ENCODE measurements around the gene RGPD4. TPM values are rescaled to one million over a fixed set of nuclear protein-coding genes. Genes with fewer than 3 reads are reported as not detected.
A peak's percentile ranks its signal among the peaks of the same experiment; 100 is the strongest.
"Not testable (repeated sequence)": the region's sequence is repeated elsewhere in the genome, so short reads cannot be mapped to it uniquely, and the experiment has no call there.

The RGPD4 gene
- polyA plus RNA-seq (ENCODE audit: insufficient read length), result 0.03 TPM

- not testable (repeated sequence) for DNase-seq (ENCODE audit: low read depth)
Measured at GRCh38 chr2:107826749-107827148, at the start of gene RGPD4. TSS of gene RGPD4 (plus strand) at chr2:107826892. CDS start at chr2:107827014, 122 bp downstream.

GRCh38 chr2:107777974-107778373, 48.7 kb upstream of the RGPD4 start:
- no peak for DNase-seq (ENCODE audit: low read depth)

GRCh38 chr2:107785756-107786155, 40.9 kb upstream of the RGPD4 start:
- no peak for DNase-seq (ENCODE audit: low read depth)

GRCh38 chr2:107790837-107791236, 35.9 kb upstream of the RGPD4 start:
- no peak for DNase-seq (ENCODE audit: low read depth)

- DNase-seq (ENCODE audit: low read depth), result no peak
Measured at GRCh38 chr2:107801498-107801897, 25.2 kb upstream of the RGPD4 start.

DNA sequence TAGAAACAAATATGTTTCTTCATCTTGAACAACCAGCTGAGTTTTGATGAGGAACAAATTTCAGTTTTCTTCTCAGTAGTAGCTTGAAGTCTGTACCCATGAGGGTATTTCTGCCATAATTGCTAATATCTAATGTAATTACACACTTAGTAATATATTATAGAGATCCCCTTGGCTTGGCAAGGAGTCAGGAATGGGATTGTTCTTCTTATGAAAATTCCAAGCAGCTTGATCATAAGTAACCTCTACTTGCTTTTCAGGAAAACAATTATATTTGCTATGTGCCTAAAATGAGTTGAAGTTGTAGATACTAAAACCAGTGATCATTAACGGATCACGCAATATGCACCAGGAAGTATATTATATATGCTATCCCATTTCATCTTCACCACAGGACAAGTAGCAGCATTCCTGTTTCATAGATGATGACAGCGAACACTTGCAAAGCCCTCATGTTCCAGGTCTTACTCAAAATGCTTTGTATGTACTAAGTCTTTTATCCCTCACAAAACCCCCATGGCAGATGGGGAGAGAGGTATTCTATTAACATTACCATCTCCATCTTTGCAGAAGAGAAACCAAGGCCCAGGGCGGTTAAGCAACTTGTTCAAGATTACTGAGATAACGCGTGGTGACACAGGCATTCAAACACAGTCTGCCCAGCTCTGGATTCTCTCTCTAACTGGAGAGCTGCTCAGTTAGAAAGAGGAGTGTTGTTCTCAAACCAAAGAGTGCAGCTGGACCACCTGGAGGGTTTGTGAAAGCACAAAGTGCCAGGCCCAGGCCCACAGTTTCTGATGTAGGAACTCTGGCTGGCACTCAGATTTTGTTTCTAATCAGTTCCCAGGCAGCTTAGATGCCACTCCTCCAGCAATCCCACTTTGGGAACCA, 21.8 kb upstream of the RGPD4 start:
- no peak for DNase-seq (ENCODE audit: low read depth)

DNA sequence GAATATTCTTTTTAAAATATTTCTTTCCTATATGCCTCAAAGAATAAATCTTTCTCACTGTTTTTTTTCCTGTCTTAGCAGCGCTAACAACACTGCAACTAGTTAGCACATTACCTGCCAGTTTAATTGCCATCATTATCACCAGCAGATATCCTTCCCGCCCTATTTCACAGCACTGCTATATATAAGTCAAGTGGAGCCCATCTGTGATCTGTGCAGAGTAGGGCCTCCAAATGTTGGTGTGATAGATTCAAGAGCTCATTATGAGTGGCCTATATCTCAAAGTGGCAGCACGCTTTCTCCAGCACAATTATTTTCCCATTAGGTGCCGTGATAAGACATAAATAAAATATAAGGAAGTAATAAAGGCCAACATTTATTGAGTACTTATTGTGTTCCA, 19.8 kb upstream of the RGPD4 start:
- DNase-seq (ENCODE audit: low read depth), result no peak

GRCh38 chr2:107807988-107808387, 18.7 kb upstream of the RGPD4 start:
- no peak for DNase-seq (ENCODE audit: low read depth)

DNA sequence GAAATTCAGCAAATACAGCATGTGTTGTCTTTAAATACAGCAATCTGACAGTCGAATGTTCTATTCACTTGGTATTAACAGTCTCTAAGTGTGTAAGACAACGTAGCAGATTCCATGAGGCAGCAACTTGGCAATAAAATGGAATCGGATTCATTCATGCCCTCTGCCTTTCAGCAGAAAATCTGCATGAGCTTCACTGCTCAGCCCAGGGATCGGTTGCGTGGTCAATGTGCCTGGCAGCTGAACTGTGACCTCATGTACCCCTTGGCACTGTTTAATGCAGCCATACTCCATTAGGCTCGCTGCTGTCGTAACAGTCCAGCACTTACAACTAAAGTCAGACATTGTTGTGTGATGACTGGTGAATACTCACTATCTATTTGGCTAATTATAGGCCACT, 17.7 kb upstream of the RGPD4 start:
- DNase-seq (ENCODE audit: low read depth), result peak; percentile 11

GRCh38 chr2:107809835-107810234, 16.9 kb upstream of the RGPD4 start:
- no peak for DNase-seq (ENCODE audit: low read depth)

- DNase-seq (ENCODE audit: low read depth), result no peak
Measured at GRCh38 chr2:107810734-107811133, 16.0 kb upstream of the RGPD4 start.

- no peak for DNase-seq (ENCODE audit: low read depth)
Measured at GRCh38 chr2:107811411-107811810, 15.3 kb upstream of the RGPD4 start.

DNA sequence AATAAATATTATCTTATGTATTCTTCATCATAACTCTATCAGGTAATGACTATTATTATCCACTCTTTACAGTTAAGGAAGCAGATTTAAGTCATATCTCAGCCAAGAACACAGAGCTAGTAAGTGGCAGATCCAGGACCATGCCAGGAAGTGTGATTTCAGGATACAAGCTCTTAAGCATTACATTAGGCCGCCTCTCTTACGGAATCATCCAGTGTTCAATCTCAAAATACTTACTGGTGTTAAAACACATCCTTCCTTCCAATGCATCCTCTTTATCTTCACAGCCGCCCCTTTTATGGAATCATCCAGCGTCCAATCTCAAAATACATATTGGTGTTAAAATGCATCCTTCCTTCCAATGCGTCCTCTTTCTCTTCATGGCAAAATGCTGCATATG, 14.7 kb upstream of the RGPD4 start:
- no peak for DNase-seq (ENCODE audit: low read depth)

GRCh38 chr2:107817378-107817777, 9.3 kb upstream of the RGPD4 start:
- DNase-seq (ENCODE audit: low read depth), result no peak

DNA sequence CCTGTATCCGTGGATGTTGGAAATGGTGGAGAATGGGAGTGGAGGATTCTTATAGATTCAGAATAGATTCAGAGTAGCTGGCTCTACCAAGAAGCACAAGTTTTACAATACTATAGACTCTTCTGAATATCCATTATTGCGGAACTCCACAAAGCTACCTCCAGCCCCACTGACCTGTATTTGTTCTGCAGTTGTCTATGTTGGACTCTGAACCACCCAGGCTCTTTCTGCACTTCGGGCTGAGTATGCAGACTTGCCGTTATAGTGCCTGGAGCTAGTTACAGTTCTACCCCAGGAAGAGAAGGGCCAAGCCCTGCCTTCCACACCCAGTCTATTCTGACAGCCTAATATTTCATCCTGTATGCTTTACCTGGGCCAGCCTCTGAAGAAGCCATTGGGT, 4.4 kb upstream of the RGPD4 start:
- DNase-seq (ENCODE audit: low read depth), result no peak

DNA sequence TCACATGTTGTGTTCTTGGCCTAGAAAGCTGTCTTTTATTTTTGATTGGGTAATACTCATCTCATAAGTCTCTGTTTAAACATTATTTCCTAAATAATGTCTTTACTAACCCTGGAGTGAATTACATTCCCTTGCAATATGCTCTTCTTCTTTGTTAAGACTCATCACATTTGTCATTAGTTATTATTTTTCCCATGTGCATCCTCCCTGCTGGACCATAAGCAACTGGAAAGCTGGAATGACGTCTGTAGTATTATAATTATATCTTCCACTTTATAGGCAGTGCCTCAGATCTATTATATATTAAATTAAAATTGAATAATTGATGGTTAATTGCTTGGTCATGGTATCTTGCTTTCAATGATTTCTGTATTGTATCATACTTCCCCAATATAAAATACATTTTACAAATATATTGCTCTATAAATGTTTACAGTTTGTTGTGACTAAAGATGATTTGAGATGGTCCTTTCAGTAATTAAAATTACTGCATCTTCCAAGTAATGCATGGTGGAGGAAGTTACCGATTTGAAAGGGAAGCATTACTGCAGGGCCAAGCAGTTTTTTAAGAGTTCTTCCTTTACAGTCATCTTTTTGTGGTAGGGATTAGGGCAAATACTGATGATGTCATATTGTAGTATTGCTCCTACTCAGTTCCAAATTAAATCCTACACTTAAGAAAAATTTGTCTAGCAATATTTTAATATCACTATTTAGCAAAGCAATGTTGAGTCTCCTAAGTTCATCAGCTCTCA, 2.1 kb upstream of the RGPD4 start:
- DNase-seq (ENCODE audit: low read depth), result no peak

DNA sequence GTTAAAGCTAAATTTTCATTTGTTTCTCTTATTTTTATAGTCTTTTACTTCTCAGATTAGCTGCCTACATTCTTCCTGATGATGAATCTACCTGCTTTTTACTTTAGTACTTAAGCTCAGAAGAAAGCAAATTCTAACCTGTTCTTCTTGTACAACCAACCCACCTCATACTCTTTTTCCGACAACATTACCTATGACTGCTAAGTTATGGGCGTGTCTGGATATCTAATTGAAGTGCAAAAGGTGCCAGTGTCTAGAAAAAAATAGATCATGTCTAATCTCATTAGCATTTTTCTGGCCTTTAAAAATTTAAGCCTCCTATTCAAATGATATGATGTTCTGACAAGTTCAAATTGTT, 1.5 kb upstream of the RGPD4 start:
- no peak for DNase-seq (ENCODE audit: low read depth)

GRCh38 chr2:107829514-107829913, 2.8 kb downstream of the RGPD4 start:
- not testable (repeated sequence) for DNase-seq (ENCODE audit: low read depth)

DNA sequence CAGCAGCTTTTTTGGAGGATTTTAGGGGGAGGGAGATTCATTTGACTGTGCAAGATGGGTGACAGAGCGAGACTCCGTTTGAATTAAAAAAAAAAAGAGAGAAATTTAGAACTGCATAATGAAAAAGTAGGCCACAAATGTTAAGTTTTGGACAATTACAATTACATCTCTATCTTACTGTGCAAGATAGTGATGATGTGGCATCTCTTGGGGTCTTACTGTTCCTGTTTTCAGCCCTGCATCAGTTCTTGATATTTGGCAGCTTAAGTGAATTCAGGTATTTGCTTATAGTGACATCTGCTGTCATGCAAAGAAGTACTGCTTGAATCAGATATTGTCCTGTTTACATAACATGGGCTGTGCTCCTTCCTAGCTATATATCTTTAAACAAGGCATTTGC, 6.5 kb downstream of the RGPD4 start:
- DNase-seq (ENCODE audit: low read depth), result not testable (repeated sequence)

DNA sequence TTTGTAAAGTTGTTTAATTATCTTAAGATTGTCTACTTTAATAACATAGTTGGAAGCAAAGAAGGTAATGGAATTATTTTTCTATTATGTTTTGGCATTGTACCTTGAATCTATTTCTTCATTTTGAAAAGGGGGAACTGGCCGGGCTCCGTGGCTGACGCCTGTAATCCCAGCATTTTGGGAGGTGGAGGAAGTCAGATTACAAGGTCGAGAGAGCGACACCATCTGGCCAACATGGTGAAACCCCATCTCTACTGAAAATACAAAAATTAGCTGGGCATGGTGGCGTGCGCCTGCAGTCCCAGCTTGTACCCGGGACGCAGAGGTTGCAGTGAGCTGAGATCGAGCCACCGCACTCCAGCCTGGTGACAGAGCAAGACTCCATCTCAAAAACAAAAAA, 6.9 kb downstream of the RGPD4 start:
- DNase-seq (ENCODE audit: low read depth), result not testable (repeated sequence)

DNA sequence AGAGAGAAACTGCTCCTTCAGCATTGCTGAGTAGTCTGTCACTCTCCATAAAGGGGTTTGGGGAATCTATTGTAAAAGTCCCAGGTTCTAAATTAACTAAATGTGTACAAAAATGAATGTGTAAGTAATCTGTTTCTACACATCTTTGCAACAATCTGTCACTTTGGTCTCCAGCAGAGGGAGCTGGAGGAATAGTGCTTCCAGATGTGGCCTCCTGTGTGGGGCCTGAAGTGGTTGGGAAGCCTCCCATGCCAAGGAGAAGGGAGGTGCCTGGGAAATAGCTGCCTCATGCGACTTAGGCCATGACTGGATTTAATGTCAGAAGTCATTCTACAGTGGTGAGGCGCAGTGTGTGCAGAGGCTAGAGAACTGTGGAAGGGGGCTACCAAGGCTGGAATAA, 89.4 kb downstream of the RGPD4 start:
- DNase-seq (ENCODE audit: low read depth), result not testable (repeated sequence)

DNA sequence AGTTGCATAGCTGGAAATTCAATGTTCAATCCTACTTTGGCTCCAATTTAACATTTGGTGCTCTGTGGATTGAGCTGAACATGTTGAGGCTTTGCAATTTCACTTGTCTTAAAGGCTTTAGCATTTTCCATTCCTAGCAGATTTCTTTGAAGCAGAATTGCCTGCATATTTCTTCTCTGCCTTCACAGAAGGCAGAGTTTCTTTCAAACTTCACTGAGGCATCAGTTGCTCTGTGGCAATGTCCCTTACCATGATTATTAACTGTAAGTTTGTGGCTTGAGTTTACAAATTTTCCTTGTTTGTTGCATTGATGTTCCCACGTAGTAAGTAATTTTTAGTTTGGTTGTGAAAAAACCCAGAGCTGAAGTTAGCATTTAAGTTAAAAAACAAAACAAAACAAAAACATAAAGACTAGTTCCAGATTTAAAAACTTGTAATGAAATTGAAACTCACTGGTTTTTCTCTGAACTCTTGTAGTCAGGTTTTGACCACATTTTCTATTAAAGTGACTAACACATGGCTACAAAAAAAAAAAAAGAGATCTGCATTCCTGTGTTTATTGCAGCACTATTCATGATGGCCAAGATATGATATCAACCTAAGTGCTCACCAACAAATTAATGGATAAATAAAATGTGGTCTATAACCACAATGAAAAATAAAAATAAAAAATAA, 90.1 kb downstream of the RGPD4 start:
- DNase-seq (ENCODE audit: low read depth), result not testable (repeated sequence)
